GM12878 (cell line): Measurements from ENCODE around the gene GPR31.
"Not testable (repeated sequence)": the region's sequence is repeated elsewhere in the genome, so short reads cannot be mapped to it uniquely, and the experiment has no call there.

Experiments
- IKZF1 ChIP-seq: fragments of 450-650 bp; conservative IDR thresholded peaks from 2 replicates; pipeline ENCODE4 v1.6.1; 2017; ENCODE audit warnings: antibody characterized with exemption, mild to moderate bottlenecking
- TF ChIP-seq, protein P1 (sequence below): fragments of 450-650 bp; IDR thresholded peaks from 2 replicates; pipeline ENCODE4 v1.6.1; 2017; ENCODE audit warnings: mild to moderate bottlenecking, moderate library complexity

DNA sequence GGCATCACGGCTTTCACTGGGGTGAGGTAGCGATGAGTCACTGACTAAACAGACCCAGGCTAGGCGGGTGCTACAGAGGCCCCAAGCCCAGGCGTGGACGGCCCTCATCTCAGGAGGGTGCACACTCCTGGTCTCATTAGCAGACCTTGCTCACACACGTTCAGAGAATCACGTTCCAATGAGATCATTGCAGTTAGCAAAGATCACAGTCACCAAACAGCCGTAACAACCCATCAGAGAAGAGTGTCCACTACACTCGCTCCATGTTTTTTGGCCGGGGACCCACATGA lies 46.2 kb upstream of the GPR31 start:
- not testable (repeated sequence) for TF ChIP-seq IKZF1
- TF ChIP-seq, protein P1, sequence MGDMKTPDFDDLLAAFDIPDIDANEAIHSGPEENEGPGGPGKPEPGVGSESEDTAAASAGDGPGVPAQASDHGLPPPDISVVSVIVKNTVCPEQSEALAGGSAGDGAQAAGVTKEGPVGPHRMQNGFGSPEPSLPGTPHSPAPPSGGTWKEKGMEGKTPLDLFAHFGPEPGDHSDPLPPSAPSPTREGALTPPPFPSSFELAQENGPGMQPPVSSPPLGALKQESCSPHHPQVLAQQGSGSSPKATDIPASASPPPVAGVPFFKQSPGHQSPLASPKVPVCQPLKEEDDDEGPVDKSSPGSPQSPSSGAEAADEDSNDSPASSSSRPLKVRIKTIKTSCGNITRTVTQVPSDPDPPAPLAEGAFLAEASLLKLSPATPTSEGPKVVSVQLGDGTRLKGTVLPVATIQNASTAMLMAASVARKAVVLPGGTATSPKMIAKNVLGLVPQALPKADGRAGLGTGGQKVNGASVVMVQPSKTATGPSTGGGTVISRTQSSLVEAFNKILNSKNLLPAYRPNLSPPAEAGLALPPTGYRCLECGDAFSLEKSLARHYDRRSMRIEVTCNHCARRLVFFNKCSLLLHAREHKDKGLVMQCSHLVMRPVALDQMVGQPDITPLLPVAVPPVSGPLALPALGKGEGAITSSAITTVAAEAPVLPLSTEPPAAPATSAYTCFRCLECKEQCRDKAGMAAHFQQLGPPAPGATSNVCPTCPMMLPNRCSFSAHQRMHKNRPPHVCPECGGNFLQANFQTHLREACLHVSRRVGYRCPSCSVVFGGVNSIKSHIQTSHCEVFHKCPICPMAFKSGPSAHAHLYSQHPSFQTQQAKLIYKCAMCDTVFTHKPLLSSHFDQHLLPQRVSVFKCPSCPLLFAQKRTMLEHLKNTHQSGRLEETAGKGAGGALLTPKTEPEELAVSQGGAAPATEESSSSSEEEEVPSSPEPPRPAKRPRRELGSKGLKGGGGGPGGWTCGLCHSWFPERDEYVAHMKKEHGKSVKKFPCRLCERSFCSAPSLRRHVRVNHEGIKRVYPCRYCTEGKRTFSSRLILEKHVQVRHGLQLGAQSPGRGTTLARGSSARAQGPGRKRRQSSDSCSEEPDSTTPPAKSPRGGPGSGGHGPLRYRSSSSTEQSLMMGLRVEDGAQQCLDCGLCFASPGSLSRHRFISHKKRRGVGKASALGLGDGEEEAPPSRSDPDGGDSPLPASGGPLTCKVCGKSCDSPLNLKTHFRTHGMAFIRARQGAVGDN: not testable (repeated sequence)
